ENCODE results near the gene ARID1B. TPM values are rescaled to one million over a fixed set of nuclear protein-coding genes. Genes with fewer than 3 reads are reported as not detected.

The ARID1B gene
- total and polyA plus RNA-seq, 9 of the 15 experiments (the other 6 are each of a cell fraction or from before 2014, with no cell fraction given): 12.5 to 50.5 (median 25.8) TPM

GRCh38 chr6:156957931-156958547 lies 180.9 kb downstream of the ARID1B start (continued):
- no peak for TF ChIP-seq POLR3A (IDR thresholded peaks at IDR 0.05; ENCODE audit: borderline replicate concordance, extremely low read depth, insufficient read depth, insufficient read length)
- TF ChIP-seq, protein P1, sequence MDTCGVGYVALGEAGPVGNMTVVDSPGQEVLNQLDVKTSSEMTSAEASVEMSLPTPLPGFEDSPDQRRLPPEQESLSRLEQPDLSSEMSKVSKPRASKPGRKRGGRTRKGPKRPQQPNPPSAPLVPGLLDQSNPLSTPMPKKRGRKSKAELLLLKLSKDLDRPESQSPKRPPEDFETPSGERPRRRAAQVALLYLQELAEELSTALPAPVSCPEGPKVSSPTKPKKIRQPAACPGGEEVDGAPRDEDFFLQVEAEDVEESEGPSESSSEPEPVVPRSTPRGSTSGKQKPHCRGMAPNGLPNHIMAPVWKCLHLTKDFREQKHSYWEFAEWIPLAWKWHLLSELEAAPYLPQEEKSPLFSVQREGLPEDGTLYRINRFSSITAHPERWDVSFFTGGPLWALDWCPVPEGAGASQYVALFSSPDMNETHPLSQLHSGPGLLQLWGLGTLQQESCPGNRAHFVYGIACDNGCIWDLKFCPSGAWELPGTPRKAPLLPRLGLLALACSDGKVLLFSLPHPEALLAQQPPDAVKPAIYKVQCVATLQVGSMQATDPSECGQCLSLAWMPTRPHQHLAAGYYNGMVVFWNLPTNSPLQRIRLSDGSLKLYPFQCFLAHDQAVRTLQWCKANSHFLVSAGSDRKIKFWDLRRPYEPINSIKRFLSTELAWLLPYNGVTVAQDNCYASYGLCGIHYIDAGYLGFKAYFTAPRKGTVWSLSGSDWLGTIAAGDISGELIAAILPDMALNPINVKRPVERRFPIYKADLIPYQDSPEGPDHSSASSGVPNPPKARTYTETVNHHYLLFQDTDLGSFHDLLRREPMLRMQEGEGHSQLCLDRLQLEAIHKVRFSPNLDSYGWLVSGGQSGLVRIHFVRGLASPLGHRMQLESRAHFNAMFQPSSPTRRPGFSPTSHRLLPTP (IDR thresholded peaks at IDR 0.05; ENCODE audit: borderline replicate concordance, extremely low read depth, insufficient read length): no peak
- TF ChIP-seq ETV5 (CRISPR knock-in tag; IDR thresholded peaks at IDR 0.05; ENCODE audit: low read depth): no peak
- TF ChIP-seq HDAC3 (IDR thresholded peaks at IDR 0.05; ENCODE audit: borderline replicate concordance, partially characterized antibody): no peak
- TF ChIP-seq, protein P2, sequence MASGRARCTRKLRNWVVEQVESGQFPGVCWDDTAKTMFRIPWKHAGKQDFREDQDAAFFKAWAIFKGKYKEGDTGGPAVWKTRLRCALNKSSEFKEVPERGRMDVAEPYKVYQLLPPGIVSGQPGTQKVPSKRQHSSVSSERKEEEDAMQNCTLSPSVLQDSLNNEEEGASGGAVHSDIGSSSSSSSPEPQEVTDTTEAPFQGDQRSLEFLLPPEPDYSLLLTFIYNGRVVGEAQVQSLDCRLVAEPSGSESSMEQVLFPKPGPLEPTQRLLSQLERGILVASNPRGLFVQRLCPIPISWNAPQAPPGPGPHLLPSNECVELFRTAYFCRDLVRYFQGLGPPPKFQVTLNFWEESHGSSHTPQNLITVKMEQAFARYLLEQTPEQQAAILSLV (tag; IDR thresholded peaks at IDR 0.05): no peak
- TF ChIP-seq ARNT (IDR thresholded peaks at IDR 0.05): no peak
- TF ChIP-seq TOE1 (IDR thresholded peaks at IDR 0.05; ENCODE audit: borderline replicate concordance): no peak
- no peak for TF ChIP-seq TOE1 (CRISPR knock-in tag; IDR thresholded peaks at IDR 0.05; ENCODE audit: borderline replicate concordance, low read depth)
- no peak for TF ChIP-seq ZSCAN29 (IDR thresholded peaks at IDR 0.05)
- no peak for TF ChIP-seq MTF1 (CRISPR knock-in tag; IDR thresholded peaks at IDR 0.05; ENCODE audit: borderline replicate concordance)
